ENCODE data around the gene PIK3C2B.

DNA sequence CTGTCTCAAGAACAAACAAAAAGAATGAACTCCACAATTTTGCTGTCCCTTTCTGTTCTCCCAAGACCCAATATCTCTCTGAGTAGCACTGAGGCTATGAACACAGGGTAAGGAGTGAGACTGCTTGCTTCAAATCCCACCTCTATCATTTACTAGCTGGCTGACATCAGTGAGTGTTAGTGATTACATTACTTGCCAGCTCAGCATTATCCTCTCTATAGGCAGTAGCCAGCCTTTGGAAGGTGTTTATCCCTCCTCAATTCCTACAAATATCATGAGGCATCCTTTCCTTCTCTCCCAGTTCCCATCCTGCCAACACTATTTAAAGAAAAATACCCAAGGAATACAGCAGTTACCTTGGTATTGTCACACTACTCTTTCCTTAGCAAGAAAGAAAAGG, 3.0 kb downstream of the PIK3C2B start:
- TF ChIP-seq, protein P1, sequence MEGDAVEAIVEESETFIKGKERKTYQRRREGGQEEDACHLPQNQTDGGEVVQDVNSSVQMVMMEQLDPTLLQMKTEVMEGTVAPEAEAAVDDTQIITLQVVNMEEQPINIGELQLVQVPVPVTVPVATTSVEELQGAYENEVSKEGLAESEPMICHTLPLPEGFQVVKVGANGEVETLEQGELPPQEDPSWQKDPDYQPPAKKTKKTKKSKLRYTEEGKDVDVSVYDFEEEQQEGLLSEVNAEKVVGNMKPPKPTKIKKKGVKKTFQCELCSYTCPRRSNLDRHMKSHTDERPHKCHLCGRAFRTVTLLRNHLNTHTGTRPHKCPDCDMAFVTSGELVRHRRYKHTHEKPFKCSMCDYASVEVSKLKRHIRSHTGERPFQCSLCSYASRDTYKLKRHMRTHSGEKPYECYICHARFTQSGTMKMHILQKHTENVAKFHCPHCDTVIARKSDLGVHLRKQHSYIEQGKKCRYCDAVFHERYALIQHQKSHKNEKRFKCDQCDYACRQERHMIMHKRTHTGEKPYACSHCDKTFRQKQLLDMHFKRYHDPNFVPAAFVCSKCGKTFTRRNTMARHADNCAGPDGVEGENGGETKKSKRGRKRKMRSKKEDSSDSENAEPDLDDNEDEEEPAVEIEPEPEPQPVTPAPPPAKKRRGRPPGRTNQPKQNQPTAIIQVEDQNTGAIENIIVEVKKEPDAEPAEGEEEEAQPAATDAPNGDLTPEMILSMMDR (IDR thresholded peaks at IDR 0.05), result no peak
- TF ChIP-seq POLR2A (IDR thresholded peaks at IDR 0.05), result no peak

All from Peyer's patch (tissue), 4 donors.